HUES64 (cell line): Measurements from ENCODE around the gene EVL.

Experiments used
- H3K27ac ChIP-seq: 2 replicates; pipeline ENCODE4 v1.7.0; 2013; ENCODE audit warnings: low read depth, low read length, inconsistent platforms
- H3K27me3 ChIP-seq: 2 replicates; pipeline ENCODE4 v1.6.1; 2013; ENCODE audit warnings: mild to moderate bottlenecking, low read length; ENCODE audit not compliant: insufficient read depth
- H3K36me3 ChIP-seq: 2 replicates; pipeline ENCODE4 v1.6.1; 2013; ENCODE audit warnings: mild to moderate bottlenecking, low read length; ENCODE audit not compliant: insufficient read depth
- H3K4me1 ChIP-seq: 2 replicates; pipeline ENCODE4 v1.6.1; 2013; ENCODE audit warnings: mild to moderate bottlenecking, low read length, moderate library complexity; ENCODE audit not compliant: insufficient read depth
- H3K4me3 ChIP-seq: 2 replicates; pipeline ENCODE4 v1.5.1; 2013; ENCODE audit warnings: mild to moderate bottlenecking, low read length, moderate library complexity
- H3K9ac ChIP-seq: 2 replicates; pipeline ENCODE4 v1.6.1; 2013; ENCODE audit warnings: mild to moderate bottlenecking, low read depth, low read length
- H3K9me3 ChIP-seq: 2 replicates; pipeline ENCODE4 v1.6.1; 2013; ENCODE audit warnings: low read depth, low read length; ENCODE audit not compliant: insufficient read depth
- WGBS: fragments of 150-250, 120-280 bp; methylation state at CpG from one replicate; pipeline ENCODE4 v1.1.7; 2013; ENCODE audit warnings: missing lambda C conversion rate; 5-methylcytosine and 5-hydroxymethylcytosine counted together

The EVL gene

GRCh38 chr14:100088226-100088625 lies 23.0 kb downstream of the EVL start:
- peaks cover 8% of the 10 kb centered on the region; the same call in 1 of the 2 replicates for H3K36me3 ChIP-seq
- WGBS: 100% methylated on average over 3 of the region's 3 CpGs

GRCh38 chr14:100091386-100091785 lies 26.2 kb downstream of the EVL start:
- H3K4me1 ChIP-seq: no peaks in the 10 kb centered on the region
- no peaks in the 10 kb centered on the region for H3K9me3 ChIP-seq
- H3K27ac ChIP-seq: no peak overlapping the region
- WGBS: 95% methylated on average over 7 of the region's 7 CpGs
- H3K27me3 ChIP-seq: no peaks in the 10 kb centered on the region
- no peaks in the 10 kb centered on the region; the same call in 1 of the 2 replicates for H3K36me3 ChIP-seq
- H3K4me3 ChIP-seq: no peak overlapping the region
- no peak overlapping the region for H3K9ac ChIP-seq

More at GRCh38 chr14:100088226-100088625, 23.0 kb downstream of the EVL start:
- Histone ChIP-seq H3K9ac (no peak overlapping the region), H3K9me3 (no peaks in the 10 kb centered on the region), H3K27me3 (no peaks in the 10 kb centered on the region), H3K4me3 (no peak overlapping the region), H3K27ac (no peak overlapping the region), H3K4me1 (no peaks in the 10 kb centered on the region)

GRCh38 chr14:100092832-100093231 lies 27.6 kb downstream of the EVL start:
- Histone ChIP-seq H3K27ac (no peak overlapping the region), H3K36me3 (peaks cover 5% of the 10 kb centered on the region)
- 83% methylated on average over 1 of the region's 1 CpG for WGBS

GRCh38 chr14:100093319-100093718 lies 28.1 kb downstream of the EVL start:
- H3K27me3 ChIP-seq: no peaks in the 10 kb centered on the region
- 92% methylated on average over 6 of the region's 6 CpGs for WGBS
- H3K4me3 ChIP-seq: no peak overlapping the region
- H3K36me3 ChIP-seq: peaks cover 7% of the 10 kb centered on the region
- no peak overlapping the region for H3K27ac ChIP-seq
- no peak overlapping the region for H3K9ac ChIP-seq
- H3K4me1 ChIP-seq: no peaks in the 10 kb centered on the region
- no peaks in the 10 kb centered on the region for H3K9me3 ChIP-seq

More at GRCh38 chr14:100092832-100093231, 27.6 kb downstream of the EVL start:
- no peaks in the 10 kb centered on the region for H3K27me3 ChIP-seq
- H3K4me3 ChIP-seq: no peak overlapping the region
- H3K9ac ChIP-seq: no peak overlapping the region
- H3K4me1 ChIP-seq: no peaks in the 10 kb centered on the region
- H3K9me3 ChIP-seq: no peaks in the 10 kb centered on the region

- Histone ChIP-seq H3K27ac (no peak overlapping the region), H3K27me3 (no peaks in the 10 kb centered on the region), H3K9me3 (no peaks in the 10 kb centered on the region), H3K36me3 (peaks cover 15% of the 10 kb centered on the region), H3K4me1 (no peaks in the 10 kb centered on the region), H3K9ac (no peak overlapping the region), H3K4me3 (no peak overlapping the region)
- 83% methylated on average over 2 of the region's 3 CpGs for WGBS
Observed at GRCh38 chr14:100096656-100097055, 31.4 kb downstream of the EVL start.

GRCh38 chr14:100098171-100098570 lies 32.9 kb downstream of the EVL start:
- H3K4me3 ChIP-seq: no peak overlapping the region
- WGBS: 94% methylated on average over 8 of the region's 8 CpGs
- peaks cover 15% of the 10 kb centered on the region for H3K36me3 ChIP-seq
- no peaks in the 10 kb centered on the region for H3K9me3 ChIP-seq
- no peak overlapping the region for H3K27ac ChIP-seq
- H3K4me1 ChIP-seq: no peaks in the 10 kb centered on the region
- no peak overlapping the region for H3K9ac ChIP-seq
- H3K27me3 ChIP-seq: no peaks in the 10 kb centered on the region

GRCh38 chr14:100100032-100100703 lies 34.9 kb downstream of the EVL start:
- Histone ChIP-seq H3K27me3 (no peaks in the 10 kb centered on the region), H3K4me3 (no peak overlapping the region), H3K36me3 (peaks cover 15% of the 10 kb centered on the region), H3K4me1 (no peaks in the 10 kb centered on the region), H3K9me3 (no peaks in the 10 kb centered on the region), H3K27ac (no peak overlapping the region), H3K9ac (no peak overlapping the region)
- WGBS: 95% methylated on average over 14 of the region's 14 CpGs

GRCh38 chr14:100102156-100102785 lies 37.0 kb downstream of the EVL start:
- Histone ChIP-seq H3K27ac (no peak overlapping the region), H3K4me3 (no peak overlapping the region), H3K36me3 (peaks cover 15% of the 10 kb centered on the region), H3K27me3 (no peaks in the 10 kb centered on the region), H3K4me1 (no peaks in the 10 kb centered on the region), H3K9me3 (no peaks in the 10 kb centered on the region), H3K9ac (no peak overlapping the region)
- 89% methylated on average over 8 of the region's 8 CpGs for whole genome bisulfite sequencing

GRCh38 chr14:100103250-100104005 lies 38.2 kb downstream of the EVL start:
- 0 out of 2 replicates have a peak, but pooled peaks cover 6% of the 10 kb centered on the region for H3K36me3 ChIP-seq
- H3K27ac ChIP-seq: no peak overlapping the region
- H3K4me1 ChIP-seq: no peaks in the 10 kb centered on the region
- H3K9me3 ChIP-seq: no peaks in the 10 kb centered on the region
- H3K4me3 ChIP-seq: no peak overlapping the region
- no peaks in the 10 kb centered on the region for H3K27me3 ChIP-seq
- no peak overlapping the region for H3K9ac ChIP-seq
- 94% methylated on average over 10 of the region's 10 CpGs for WGBS

- 86% methylated on average over 3 of the region's 4 CpGs for WGBS
- no peak overlapping the region for H3K9ac ChIP-seq
Observed at GRCh38 chr14:100104006-100104352, 38.8 kb downstream of the EVL start.

More at GRCh38 chr14:100104006-100104352, 38.8 kb downstream of the EVL start:
- Histone ChIP-seq H3K36me3 (0 out of 2 replicates have a peak, but pooled peaks cover 4% of the 10 kb centered on the region), H3K27ac (no peak overlapping the region), H3K4me3 (no peak overlapping the region), H3K9me3 (no peaks in the 10 kb centered on the region), H3K27me3 (no peaks in the 10 kb centered on the region), H3K4me1 (no peaks in the 10 kb centered on the region)
